Measurements from ENCODE around the gene DYRK3. TPM values are rescaled to one million over a fixed set of nuclear protein-coding genes. Genes with fewer than 3 reads are reported as not detected.
A peak's percentile ranks its signal among the peaks of the same experiment; 100 is the strongest.

DYRK3 gene
- total RNA-seq, 2 experiments from 2014 or later = 1.6 to 1.7 TPM

DNA sequence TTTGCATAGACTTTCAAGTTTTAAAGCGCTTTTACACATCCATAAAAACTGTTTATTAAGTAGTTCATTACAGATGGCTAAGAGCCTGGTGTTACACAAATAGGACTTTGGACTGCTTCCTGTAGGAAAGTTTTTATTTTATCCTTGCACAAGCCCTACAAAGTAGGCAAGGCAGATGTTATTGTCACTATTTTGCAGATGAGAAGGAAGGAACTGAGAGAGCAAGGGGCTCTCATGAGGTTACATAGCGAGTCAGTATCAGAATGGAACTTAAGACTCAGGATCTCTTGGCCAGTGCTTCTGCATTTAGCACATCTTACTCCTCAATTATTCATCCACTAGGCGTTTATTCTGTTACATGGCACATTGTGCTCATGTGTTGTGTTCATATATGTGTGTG lies 46.8 kb downstream of the DYRK3 start:
- DNase-seq = no peak
- Mint-ChIP-seq H3K36me3 (ENCODE audit: low read depth) (peaks cover 15% of the 10 kb centered on the region), H3K4me1 (ENCODE audit: low read depth) (peaks cover 19% of the 10 kb centered on the region), H3K27me3 (no peaks in the 10 kb centered on the region), H3K27ac (no peak overlapping the region), H3K9me3 (no peaks in the 10 kb centered on the region), H3K4me3 (peak overlapping the region; percentile 52)
- Histone ChIP-seq H3K4me3 (ENCODE audit: low read length) (no peak overlapping the region), H3K36me3 (ENCODE audit: insufficient read depth, low read length) (no peaks in the 10 kb centered on the region), H3K27me3 (ENCODE audit: control insufficient read depth in 1 of 2, insufficient read depth in 2 of 2, low read length in 2 of 2) (no peaks in the 10 kb centered on the region), H3K27ac (ENCODE audit: low read depth in 1 of 2, low read length in 2 of 2) (no peak overlapping the region), H3K9me3 (ENCODE audit: control insufficient read depth in 1 of 2, insufficient read depth in 1 of 2, low read length in 2 of 2) (no peaks in the 10 kb centered on the region), H3K4me1 (ENCODE audit: insufficient read depth, low read length) (peaks cover 22% of the 10 kb centered on the region)
- ChIA-PET POLR2A (no interaction called here), CTCF (no interaction called here)
- intact Hi-C loops (cut with DNase I, micrococcal nuclease) = loop anchor here (2.0 to 5.0 kb wide), 3 partner anchors 35 to 175 kb away; partner anchors contain the start of gene RASSF5 (in 1 of the 2)
- TF ChIP-seq, protein P1, sequence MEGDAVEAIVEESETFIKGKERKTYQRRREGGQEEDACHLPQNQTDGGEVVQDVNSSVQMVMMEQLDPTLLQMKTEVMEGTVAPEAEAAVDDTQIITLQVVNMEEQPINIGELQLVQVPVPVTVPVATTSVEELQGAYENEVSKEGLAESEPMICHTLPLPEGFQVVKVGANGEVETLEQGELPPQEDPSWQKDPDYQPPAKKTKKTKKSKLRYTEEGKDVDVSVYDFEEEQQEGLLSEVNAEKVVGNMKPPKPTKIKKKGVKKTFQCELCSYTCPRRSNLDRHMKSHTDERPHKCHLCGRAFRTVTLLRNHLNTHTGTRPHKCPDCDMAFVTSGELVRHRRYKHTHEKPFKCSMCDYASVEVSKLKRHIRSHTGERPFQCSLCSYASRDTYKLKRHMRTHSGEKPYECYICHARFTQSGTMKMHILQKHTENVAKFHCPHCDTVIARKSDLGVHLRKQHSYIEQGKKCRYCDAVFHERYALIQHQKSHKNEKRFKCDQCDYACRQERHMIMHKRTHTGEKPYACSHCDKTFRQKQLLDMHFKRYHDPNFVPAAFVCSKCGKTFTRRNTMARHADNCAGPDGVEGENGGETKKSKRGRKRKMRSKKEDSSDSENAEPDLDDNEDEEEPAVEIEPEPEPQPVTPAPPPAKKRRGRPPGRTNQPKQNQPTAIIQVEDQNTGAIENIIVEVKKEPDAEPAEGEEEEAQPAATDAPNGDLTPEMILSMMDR (IDR thresholded peaks at IDR 0.05) = no peak
- no peak for ATAC-seq (ENCODE audit: poor library complexity)

DNA sequence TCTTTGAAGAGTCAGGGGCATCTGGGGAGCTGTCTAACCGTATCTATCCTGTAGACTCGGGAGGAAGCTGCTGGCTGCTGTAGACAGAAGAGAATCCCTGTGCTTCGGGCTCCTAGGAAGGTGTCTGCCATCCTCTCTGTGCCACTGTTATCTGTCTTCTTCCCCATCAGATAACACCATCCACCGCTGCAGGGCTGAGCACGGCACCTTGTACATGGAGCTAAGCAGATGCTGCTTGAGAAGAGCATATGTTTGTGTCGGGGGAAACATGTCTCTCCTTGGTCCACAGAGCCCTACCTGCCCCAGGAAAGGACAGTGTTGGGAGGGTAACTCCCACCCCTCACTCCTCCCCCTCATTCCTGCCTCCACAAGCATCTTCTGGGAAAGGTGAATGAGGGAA lies 48.0 kb downstream of the DYRK3 start:
- Histone ChIP-seq H3K27ac (ENCODE audit: low read depth in 1 of 2, low read length in 2 of 2) (no peak overlapping the region), H3K27me3 (ENCODE audit: control insufficient read depth in 1 of 2, insufficient read depth in 2 of 2, low read length in 2 of 2) (no peaks in the 10 kb centered on the region), H3K36me3 (ENCODE audit: insufficient read depth, low read length) (no peaks in the 10 kb centered on the region), H3K4me3 (ENCODE audit: low read length) (no peak overlapping the region), H3K4me1 (ENCODE audit: insufficient read depth, low read length) (peaks cover 29% of the 10 kb centered on the region), H3K9me3 (ENCODE audit: control insufficient read depth in 1 of 2, insufficient read depth in 1 of 2, low read length in 2 of 2) (no peaks in the 10 kb centered on the region)
- TF ChIP-seq, protein P1 (IDR thresholded peaks at IDR 0.05) = no peak
- DNase-seq (no peak), ATAC-seq (ENCODE audit: poor library complexity) (no peak)
- H3K9me3 Mint-ChIP-seq = no peaks in the 10 kb centered on the region
- CTCF ChIA-PET = interaction anchor here (1.5 kb wide), 1 partner anchor 71 kb away, joined by 4 read pairs; the partner anchor contains the start of gene EIF2D
- peaks cover 15% of the 10 kb centered on the region for H3K36me3 Mint-ChIP-seq (ENCODE audit: low read depth)
- POLR2A ChIA-PET = interaction anchor here (1.1 kb wide), 1 partner anchor 31 kb away, joined by 4 read pairs; no protein-coding TSS in a partner anchor
- H3K27ac Mint-ChIP-seq = no peak overlapping the region
- peak overlapping the region; percentile 72 for H3K4me3 Mint-ChIP-seq
- no peaks in the 10 kb centered on the region for H3K27me3 Mint-ChIP-seq
- intact Hi-C loops (cut with DNase I, micrococcal nuclease) = loop anchor here (2.0 to 5.0 kb wide), 3 partner anchors 34 to 176 kb away; partner anchors contain the start of gene RASSF5 (in 1 of the 2)
- peaks cover 31% of the 10 kb centered on the region for H3K4me1 Mint-ChIP-seq (ENCODE audit: low read depth)

DNA sequence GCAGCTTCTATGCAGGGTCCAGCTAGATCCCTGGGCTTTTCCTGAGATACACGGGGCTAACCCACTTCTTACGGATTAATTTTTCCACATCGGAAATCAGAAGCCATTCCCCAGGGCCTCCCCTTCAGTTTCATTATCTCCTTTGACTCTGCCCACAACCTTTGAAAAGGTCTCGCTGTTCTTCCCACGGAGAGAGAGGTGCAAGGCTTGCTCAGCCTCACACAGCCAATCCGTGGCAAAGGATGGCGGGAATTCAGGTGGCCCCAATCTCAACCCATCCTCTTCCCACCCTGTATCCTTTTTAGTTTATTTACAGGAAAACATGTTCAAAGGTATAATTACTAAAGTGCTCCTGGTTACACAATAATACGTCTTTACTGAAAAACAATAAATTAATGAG lies 48.7 kb downstream of the DYRK3 start:
- H3K27me3 ChIP-seq (ENCODE audit: control insufficient read depth in 1 of 2, insufficient read depth in 2 of 2, low read length in 2 of 2) = no peaks in the 10 kb centered on the region
- no peak overlapping the region for H3K27ac ChIP-seq (ENCODE audit: low read depth in 1 of 2, low read length in 2 of 2)
- Mint-ChIP-seq H3K4me3 (peak overlapping the region; percentile 93), H3K36me3 (ENCODE audit: low read depth) (peaks cover 15% of the 10 kb centered on the region), H3K27ac (peak overlapping the region; percentile 52), H3K27me3 (no peaks in the 10 kb centered on the region), H3K9me3 (no peaks in the 10 kb centered on the region), H3K4me1 (ENCODE audit: low read depth) (peaks cover 37% of the 10 kb centered on the region)
- DNase-seq (no peak), ATAC-seq (ENCODE audit: poor library complexity) (no peak)
- H3K36me3 ChIP-seq (ENCODE audit: insufficient read depth, low read length) = peaks cover under 1% of the 10 kb centered on the region
- TF ChIP-seq, protein P1 (IDR thresholded peaks at IDR 0.05) = no peak
- POLR2A ChIA-PET = interaction anchor here (0.7 to 1.3 kb wide), 3 partner anchors 15 to 72 kb away, joined by 3 to 4 read pairs (median 3); partner anchors contain the start of gene EIF2D
- intact Hi-C loops (cut with DNase I, micrococcal nuclease) = loop anchor here (1.0 to 5.0 kb wide), 3 partner anchors 33 to 177 kb away; partner anchors contain the start of gene RASSF5 (in 1 of the 2)
- H3K4me3 ChIP-seq (ENCODE audit: low read length) = peak overlapping the region; percentile 49
- H3K9me3 ChIP-seq (ENCODE audit: control insufficient read depth in 1 of 2, insufficient read depth in 1 of 2, low read length in 2 of 2) = no peaks in the 10 kb centered on the region
- CTCF ChIA-PET = interaction anchor here (1.5 kb wide), 1 partner anchor 72 kb away, joined by 4 read pairs; the partner anchor contains the start of gene EIF2D
- peaks cover 32% of the 10 kb centered on the region for H3K4me1 ChIP-seq (ENCODE audit: insufficient read depth, low read length)
